ENCODE measurements around the gene SECISBP2. TPM values are rescaled to one million over a fixed set of nuclear protein-coding genes. Genes with fewer than 3 reads are reported as not detected.

The SECISBP2 gene
- total RNA-seq, 6 experiments from 2014 or later = 13.8 to 20.3 (median 17.3) TPM

DNA sequence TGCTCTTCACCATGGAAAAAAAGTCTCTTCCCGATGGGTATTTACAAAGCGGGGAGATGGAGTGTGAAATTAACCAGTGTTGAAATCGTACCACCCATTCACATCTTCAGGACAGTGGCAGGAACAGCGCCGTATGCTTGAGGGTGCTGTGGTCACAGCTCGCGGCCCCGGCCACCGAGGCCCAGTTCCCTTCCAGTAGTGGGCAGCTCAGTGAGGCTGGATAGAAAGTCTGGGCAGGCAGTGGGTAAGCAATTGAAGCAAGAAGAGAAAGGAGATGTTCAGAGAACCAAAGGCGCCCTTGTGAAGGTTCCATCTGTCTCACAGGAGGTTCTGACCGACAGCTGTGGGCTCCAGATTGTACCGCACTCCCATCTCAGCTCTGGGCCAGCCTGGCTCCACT is 59.1 kb downstream of the SECISBP2 start:
- Mint-ChIP-seq H3K9me3 (no peaks in the 10 kb centered on the region), H3K36me3 (ENCODE audit: low read depth) (no peaks in the 10 kb centered on the region), H3K27ac (no peak overlapping the region), H3K4me3 (no peak overlapping the region), H3K27me3 (ENCODE audit: insufficient read depth) (peaks cover 13% of the 10 kb centered on the region), H3K4me1 (ENCODE audit: low read depth) (no peaks in the 10 kb centered on the region)
- TF ChIP-seq, protein P1, sequence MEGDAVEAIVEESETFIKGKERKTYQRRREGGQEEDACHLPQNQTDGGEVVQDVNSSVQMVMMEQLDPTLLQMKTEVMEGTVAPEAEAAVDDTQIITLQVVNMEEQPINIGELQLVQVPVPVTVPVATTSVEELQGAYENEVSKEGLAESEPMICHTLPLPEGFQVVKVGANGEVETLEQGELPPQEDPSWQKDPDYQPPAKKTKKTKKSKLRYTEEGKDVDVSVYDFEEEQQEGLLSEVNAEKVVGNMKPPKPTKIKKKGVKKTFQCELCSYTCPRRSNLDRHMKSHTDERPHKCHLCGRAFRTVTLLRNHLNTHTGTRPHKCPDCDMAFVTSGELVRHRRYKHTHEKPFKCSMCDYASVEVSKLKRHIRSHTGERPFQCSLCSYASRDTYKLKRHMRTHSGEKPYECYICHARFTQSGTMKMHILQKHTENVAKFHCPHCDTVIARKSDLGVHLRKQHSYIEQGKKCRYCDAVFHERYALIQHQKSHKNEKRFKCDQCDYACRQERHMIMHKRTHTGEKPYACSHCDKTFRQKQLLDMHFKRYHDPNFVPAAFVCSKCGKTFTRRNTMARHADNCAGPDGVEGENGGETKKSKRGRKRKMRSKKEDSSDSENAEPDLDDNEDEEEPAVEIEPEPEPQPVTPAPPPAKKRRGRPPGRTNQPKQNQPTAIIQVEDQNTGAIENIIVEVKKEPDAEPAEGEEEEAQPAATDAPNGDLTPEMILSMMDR (IDR thresholded peaks at IDR 0.05) = no peak
- no peak for DNase-seq

DNA sequence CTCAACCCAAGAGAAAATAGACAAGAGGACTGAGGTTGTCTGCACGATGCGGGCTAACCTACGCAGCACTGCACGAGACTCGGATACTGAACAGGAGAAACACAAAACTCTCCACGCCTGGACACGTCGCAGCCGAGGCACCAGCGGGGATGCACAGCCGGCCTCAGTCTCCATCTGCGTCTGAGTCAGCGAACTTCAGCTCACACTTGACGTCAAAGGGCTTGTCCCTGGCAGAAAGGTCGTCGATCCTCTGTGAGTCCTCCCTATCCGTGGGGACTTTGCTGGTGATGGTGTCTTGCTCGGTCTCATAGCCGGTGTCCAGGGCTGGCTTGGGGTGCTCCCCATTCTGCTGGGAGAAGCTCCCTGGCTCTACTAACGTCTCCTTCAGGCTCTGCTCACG is 60.2 kb downstream of the SECISBP2 start:
- H3K36me3 Mint-ChIP-seq (ENCODE audit: low read depth) = no peaks in the 10 kb centered on the region
- no peak overlapping the region for H3K4me3 Mint-ChIP-seq
- DNase-seq = no peak
- H3K9me3 Mint-ChIP-seq = no peaks in the 10 kb centered on the region
- H3K27me3 Mint-ChIP-seq (ENCODE audit: insufficient read depth) = peaks cover 17% of the 10 kb centered on the region
- H3K4me1 Mint-ChIP-seq (ENCODE audit: low read depth) = no peaks in the 10 kb centered on the region
- no peak overlapping the region for H3K27ac Mint-ChIP-seq
- TF ChIP-seq, protein P1 (IDR thresholded peaks at IDR 0.05) = no peak

DNA sequence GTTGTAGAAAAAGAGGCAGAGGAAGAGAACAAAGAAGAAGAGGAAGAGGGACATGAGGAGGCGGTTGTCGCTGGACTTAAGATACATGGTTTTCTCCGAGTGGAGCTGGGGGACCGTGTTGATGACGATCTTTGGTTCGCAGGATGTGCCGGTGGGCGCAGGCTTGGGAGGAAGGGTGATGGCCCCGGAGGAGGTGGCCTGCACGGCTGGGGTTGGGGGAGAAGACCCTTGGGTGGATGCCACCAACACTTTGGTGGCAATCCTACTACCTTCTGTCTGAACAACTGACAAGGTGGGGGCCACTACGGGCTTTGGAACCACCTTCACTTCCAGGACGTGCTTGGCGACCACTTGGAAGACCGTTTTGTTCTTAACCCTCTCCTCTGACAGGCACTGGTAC is 60.7 kb downstream of the SECISBP2 start:
- DNase-seq = no peak
- Mint-ChIP-seq H3K27ac (no peak overlapping the region), H3K4me3 (no peak overlapping the region), H3K27me3 (ENCODE audit: insufficient read depth) (peaks cover 18% of the 10 kb centered on the region), H3K4me1 (ENCODE audit: low read depth) (no peaks in the 10 kb centered on the region), H3K9me3 (no peaks in the 10 kb centered on the region), H3K36me3 (ENCODE audit: low read depth) (no peaks in the 10 kb centered on the region)
- TF ChIP-seq, protein P1 (IDR thresholded peaks at IDR 0.05) = no peak

DNA sequence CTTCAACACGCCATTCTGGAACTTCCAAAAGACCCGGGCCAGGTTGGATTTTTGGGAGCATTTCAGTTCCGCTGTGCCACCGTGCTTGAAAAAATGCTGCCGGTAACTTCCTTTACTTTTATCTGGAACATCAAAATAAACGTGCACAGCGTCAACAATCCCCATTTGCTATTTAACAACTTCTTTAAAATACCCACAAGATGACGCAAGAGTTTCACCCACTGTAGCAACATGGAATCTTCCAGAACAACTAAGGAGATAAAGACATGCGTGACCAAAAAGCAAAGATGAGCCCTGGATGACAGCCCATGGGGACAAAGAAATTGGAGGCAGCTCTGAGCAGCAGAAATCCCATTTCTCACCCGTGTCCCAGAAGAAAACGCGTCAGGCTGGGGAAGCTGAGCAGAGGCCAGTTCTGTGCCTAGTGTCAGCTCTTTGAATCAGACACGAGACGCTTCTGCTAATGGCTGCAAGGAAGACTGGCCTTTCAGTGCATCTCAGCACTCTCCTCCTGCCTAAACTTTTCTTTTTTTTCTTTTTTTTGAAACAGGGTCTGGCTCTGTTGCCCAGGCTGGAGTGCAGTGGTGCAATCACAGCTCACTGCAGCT is 61.3 kb downstream of the SECISBP2 start:
- TF ChIP-seq, protein P1 (IDR thresholded peaks at IDR 0.05) = no peak
- Mint-ChIP-seq H3K4me3 (no peak overlapping the region), H3K4me1 (ENCODE audit: low read depth) (no peaks in the 10 kb centered on the region), H3K36me3 (ENCODE audit: low read depth) (no peaks in the 10 kb centered on the region), H3K9me3 (no peaks in the 10 kb centered on the region), H3K27ac (no peak overlapping the region), H3K27me3 (ENCODE audit: insufficient read depth) (peaks cover 24% of the 10 kb centered on the region)
- DNase-seq = no peak

DNA sequence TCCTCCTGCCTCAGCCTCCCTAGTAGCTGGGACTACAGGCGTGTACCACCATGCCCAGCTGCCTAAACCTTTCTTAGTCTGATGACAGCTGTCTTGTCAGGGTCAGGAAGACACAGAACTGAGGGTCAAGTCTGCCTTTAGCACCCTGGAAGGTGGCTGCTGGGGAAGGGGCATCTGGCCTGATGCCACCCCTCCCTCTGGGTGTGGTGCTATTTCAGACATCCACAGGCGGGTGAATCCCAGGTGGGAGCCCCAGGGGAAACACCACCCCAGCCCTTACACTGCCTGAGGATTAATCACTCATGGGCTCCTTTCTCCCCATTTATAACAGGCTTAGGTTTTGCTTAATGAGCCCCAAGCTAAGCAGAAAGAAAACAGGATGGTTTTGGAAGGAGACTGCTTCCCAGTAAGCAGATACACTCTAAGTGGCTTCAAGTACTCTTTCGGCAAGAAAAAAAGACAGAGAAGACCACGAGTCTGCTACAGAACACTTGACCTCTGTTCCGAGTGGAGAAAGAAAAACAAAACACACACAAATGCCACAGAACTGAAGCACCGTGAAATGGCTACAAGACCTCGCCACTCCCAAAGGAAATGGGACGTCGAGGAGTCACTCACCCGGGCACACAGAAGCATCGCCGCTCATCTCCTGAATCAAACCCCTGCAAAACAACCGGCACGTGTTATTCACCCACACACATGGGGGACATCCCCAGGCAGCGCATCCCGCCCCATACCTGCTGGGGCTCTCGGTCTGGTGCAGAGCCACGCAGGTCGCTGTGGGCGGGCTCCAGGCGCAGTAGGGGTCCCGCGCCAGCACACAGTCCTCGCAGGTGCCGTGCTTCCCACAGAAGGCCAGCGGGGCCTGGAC is 62.4 kb downstream of the SECISBP2 start:
- no peaks in the 10 kb centered on the region for H3K4me1 Mint-ChIP-seq (ENCODE audit: low read depth)
- TF ChIP-seq, protein P1 (IDR thresholded peaks at IDR 0.05) = no peak
- no peaks in the 10 kb centered on the region for H3K36me3 Mint-ChIP-seq (ENCODE audit: low read depth)
- H3K27me3 Mint-ChIP-seq (ENCODE audit: insufficient read depth) = peaks cover 30% of the 10 kb centered on the region
- H3K27ac Mint-ChIP-seq = no peak overlapping the region
- no peaks in the 10 kb centered on the region for H3K9me3 Mint-ChIP-seq
- no peak overlapping the region for H3K4me3 Mint-ChIP-seq
- no peak for DNase-seq

Data from HFFc6 (cell line).